Peyer's patch (tissue), 4 donors: ENCODE measurements around the gene HOXB8.

Experiments used
- POLR2A ChIP-seq, 2 donors: fragments of 450-650 bp; IDR thresholded peaks; one replicate each; pipeline ENCODE4 v1.5.1; 2017; ENCODE audit warnings: antibody characterized with exemption in 2 of 2, mild to moderate bottlenecking in 2 of 2, moderate library complexity in 2 of 2
- TF ChIP-seq, protein P1 (sequence below), 6 experiments: fragments of 450-650 bp in 4 of 6; fragments of 200-600 bp in 2 of 6; sonication (generic) in 1 of 6; IDR thresholded peaks; one replicate each; pipeline ENCODE4 v1.5.1; 2017 to 2019; ENCODE audit warnings: antibody characterized with exemption in 6 of 6, mild to moderate bottlenecking in 3 of 6, moderate library complexity in 1 of 6

- TF ChIP-seq POLR2A (IDR thresholded peaks at IDR 0.05): no peak
- TF ChIP-seq, protein P1, sequence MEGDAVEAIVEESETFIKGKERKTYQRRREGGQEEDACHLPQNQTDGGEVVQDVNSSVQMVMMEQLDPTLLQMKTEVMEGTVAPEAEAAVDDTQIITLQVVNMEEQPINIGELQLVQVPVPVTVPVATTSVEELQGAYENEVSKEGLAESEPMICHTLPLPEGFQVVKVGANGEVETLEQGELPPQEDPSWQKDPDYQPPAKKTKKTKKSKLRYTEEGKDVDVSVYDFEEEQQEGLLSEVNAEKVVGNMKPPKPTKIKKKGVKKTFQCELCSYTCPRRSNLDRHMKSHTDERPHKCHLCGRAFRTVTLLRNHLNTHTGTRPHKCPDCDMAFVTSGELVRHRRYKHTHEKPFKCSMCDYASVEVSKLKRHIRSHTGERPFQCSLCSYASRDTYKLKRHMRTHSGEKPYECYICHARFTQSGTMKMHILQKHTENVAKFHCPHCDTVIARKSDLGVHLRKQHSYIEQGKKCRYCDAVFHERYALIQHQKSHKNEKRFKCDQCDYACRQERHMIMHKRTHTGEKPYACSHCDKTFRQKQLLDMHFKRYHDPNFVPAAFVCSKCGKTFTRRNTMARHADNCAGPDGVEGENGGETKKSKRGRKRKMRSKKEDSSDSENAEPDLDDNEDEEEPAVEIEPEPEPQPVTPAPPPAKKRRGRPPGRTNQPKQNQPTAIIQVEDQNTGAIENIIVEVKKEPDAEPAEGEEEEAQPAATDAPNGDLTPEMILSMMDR (IDR thresholded peaks at IDR 0.05): no peak
Observed at GRCh38 chr17:48632579-48633265, 17.6 kb upstream of the HOXB8 start.
